Measurements from ENCODE around the gene TTC17. TPM values are rescaled to one million over a fixed set of nuclear protein-coding genes. Genes with fewer than 3 reads are reported as not detected.
A peak's percentile ranks its signal among the peaks of the same experiment; 100 is the strongest.
"Not testable (repeated sequence)": the region's sequence is repeated elsewhere in the genome, so short reads cannot be mapped to it uniquely, and the experiment has no call there.

Gene TTC17
- total RNA-seq, 1 donor from 2014 or later = 90.1 TPM

DNA sequence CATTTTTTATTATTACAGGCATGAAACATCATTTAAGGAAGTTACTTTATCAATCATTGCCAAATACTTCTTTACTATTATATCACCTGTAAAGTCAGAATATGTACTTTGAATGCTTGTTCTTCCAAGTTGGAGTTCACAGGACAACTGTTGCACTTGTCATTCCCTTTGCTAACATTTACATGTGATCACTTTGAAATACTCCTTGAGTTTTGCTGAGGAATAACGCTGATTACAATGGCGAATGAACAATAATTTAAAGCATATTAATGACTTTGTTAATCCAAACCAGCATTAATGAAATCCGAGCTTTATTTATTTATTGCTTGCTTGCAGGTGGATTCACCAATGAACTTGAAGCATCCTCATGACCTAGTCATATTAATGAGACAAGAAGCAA is 20.2 kb downstream of the TTC17 start:
- DNase-seq (ENCODE audit: extremely low read depth, low read depth, low spot score) = no peak

GRCh38 chr11:43381802-43382201 is 23.1 kb downstream of the TTC17 start:
- no peak for DNase-seq (ENCODE audit: extremely low read depth, low read depth, low spot score)

DNA sequence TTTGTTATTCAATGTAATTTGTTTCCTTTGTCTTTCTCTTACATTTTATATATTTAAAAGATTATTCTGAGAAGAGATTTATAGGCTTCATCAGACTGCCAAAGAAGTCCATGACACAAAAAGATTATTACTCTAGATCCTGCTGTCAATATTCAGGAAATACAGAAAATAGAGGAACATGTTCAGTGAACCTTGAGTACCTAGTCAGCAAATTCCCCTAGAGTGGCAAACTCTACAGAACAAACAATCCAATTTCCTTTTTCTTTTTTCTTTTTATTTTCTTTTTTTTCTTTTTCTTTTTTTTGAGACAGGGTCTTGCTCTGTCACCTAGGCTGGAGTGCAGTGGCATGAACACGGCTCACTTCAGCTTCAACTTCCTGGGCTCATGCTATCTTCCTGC is 23.9 kb downstream of the TTC17 start:
- no peak for DNase-seq (ENCODE audit: extremely low read depth, low read depth, low spot score)

- no peak for DNase-seq (ENCODE audit: extremely low read depth, low read depth, low spot score)
Measured at GRCh38 chr11:43384393-43384792, 25.7 kb downstream of the TTC17 start.

- DNase-seq (ENCODE audit: extremely low read depth, low read depth, low spot score) = no peak
Measured at GRCh38 chr11:43392713-43393112, 34.0 kb downstream of the TTC17 start.

DNA sequence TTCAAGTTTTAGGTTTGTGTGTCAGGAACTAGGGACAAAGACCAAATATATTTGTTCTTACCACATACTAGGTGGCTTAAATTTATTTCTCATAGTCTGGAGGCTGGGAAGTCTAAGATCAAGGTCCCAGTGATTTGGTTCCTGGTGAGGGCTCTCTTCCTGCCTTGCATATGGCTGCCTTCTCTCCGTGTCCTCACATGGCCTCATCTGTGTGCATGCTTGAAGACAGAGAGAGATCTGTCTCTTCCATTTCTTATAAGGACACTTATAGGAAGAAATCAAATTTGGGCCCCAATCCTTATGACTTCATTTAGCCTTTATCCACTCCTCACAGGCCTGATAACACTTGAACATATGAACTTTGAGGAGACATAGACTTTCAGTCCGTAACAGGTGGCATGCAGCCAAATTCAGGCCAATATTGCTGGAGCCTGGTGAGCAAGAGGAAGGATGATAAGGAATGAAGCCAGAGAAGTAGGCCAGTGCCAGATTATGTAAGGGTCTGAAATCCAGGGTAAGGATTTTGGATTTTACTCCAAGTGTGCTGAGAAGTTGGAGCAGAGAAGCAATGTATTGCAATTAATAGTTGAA is 35.1 kb downstream of the TTC17 start:
- no peak for DNase-seq (ENCODE audit: extremely low read depth, low read depth, low spot score)

DNA sequence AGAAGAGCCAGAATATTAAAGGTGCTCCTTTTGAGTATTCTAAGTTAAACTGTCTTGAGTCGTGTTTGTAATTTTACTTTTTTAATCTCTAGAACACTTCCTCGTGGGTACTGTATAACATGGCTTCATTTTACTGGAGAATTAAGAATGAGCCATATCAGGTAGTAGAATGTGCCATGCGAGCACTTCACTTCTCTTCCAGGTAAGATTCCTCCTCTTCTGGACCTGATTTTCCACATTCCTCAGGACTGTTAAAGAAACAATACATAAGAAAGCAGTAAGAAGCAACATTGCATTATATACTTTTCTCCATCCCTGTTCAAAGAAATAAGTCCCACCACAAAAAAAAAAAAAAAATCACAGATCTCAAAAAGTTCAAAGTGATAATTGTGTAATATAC is 37.9 kb downstream of the TTC17 start:
- no peak for DNase-seq (ENCODE audit: extremely low read depth, low read depth, low spot score)

GRCh38 chr11:43397251-43397650 is 38.5 kb downstream of the TTC17 start:
- no peak for DNase-seq (ENCODE audit: extremely low read depth, low read depth, low spot score)

DNA sequence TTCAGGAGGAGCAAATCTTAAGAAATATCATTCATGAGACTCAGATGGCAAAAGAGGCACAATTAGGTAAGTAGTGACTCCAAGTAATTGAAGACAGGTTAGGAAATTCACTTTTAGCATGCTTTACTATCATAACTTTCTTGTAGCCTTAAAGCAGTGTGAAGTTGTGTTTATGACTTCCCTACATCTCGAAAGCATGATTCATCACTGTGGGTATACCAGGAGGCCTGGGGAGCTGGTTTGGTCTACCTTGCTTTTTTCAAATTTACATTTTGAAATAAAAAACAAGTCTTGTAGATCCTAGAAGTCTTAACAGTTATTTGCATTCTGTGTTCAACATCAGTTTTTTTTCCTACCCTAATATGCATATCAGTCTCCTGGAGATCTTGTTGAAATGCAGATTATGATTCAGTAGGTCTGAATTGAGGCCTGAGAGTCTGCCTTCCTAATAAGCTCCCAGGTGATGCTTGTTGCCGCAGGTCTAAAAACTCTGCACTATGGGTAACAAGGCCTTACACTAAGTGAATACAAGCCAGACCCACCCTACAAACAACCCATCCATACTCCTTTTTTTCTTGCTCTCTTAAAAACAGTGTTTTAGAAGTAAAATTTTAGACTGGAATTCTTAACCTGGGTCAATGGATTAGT is 41.4 kb downstream of the TTC17 start:
- no peak for DNase-seq (ENCODE audit: extremely low read depth, low read depth, low spot score)

GRCh38 chr11:43401252-43401651 is 42.5 kb downstream of the TTC17 start:
- DNase-seq (ENCODE audit: extremely low read depth, low read depth, low spot score) = no peak

GRCh38 chr11:43401811-43402210 is 43.1 kb downstream of the TTC17 start:
- DNase-seq (ENCODE audit: extremely low read depth, low read depth, low spot score) = not testable (repeated sequence)

DNA sequence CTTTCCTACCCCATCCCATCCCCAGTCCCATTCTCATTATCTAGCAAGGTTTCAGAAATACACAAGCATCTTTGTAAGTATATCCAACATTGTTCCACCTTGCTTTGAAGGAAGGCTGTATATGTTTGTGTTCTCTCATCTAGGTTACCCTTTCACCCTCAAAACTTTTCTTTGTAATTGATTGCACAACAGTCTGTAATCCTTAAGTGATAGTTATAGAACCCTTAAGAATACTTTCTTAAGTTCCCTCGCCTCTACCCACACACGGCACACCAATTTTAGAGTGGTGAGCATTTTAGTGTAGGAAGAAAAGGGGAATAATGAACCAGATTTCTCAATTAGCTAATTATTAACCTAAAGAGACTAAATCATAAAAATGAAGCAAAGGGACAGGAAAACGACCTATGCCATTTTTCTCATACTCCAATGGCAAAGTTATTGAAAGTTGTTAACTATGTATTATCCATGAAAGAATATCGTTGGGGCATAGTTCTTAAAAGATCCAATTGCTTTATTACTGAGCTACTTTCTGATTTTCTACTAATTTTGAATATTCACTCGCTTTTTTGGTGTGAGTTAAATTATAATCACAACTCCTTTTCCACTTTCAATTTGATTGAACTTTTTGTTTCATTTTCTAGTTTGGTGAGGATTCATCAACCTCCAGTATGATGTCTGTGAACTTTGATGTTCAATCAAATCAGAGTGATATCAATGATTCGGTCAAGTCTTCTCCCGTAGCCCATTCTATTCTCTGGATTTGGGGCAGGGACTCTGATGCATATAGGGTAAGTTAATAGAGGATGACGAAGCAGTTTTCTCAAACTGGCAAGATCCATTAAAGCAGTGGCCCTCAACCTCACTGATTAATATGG is 44.9 kb downstream of the TTC17 start:
- no peak for DNase-seq (ENCODE audit: extremely low read depth, low read depth, low spot score)

- DNase-seq (ENCODE audit: extremely low read depth, low read depth, low spot score) = no peak
Measured at GRCh38 chr11:43404406-43404805, 45.7 kb downstream of the TTC17 start.

GRCh38 chr11:43404836-43405479 is 46.2 kb downstream of the TTC17 start:
- no peak for DNase-seq (ENCODE audit: extremely low read depth, low read depth, low spot score)

GRCh38 chr11:43408277-43408676 is 49.6 kb downstream of the TTC17 start:
- DNase-seq (ENCODE audit: extremely low read depth, low read depth, low spot score) = no peak

DNA sequence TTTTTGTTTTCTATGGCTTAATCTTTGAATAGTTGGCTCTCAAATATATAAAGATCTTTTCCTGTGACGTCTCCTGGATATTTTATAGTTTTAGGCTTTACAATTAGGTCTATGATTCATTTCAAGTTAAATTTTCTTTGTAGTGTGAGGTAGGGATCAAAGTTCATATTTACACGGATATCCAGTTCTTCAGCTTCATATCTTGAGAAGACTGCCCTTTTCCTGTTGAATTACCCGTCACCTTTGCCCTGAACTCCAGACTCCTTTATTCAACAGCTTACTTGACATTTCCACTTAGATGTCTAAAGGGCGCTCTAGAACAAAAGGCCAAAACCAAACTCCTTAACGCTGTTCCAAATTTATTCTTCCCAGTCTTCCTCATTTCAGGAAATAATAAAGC is 51.7 kb downstream of the TTC17 start:
- DNase-seq (ENCODE audit: extremely low read depth, low read depth, low spot score) = peak; percentile 36

- no peak for DNase-seq (ENCODE audit: extremely low read depth, low read depth, low spot score)
Measured at GRCh38 chr11:43418197-43418596, 59.5 kb downstream of the TTC17 start.

- DNase-seq (ENCODE audit: extremely low read depth, low read depth, low spot score) = peak; percentile 16
Measured at GRCh38 chr11:43419460-43419859, 60.7 kb downstream of the TTC17 start.

DNA sequence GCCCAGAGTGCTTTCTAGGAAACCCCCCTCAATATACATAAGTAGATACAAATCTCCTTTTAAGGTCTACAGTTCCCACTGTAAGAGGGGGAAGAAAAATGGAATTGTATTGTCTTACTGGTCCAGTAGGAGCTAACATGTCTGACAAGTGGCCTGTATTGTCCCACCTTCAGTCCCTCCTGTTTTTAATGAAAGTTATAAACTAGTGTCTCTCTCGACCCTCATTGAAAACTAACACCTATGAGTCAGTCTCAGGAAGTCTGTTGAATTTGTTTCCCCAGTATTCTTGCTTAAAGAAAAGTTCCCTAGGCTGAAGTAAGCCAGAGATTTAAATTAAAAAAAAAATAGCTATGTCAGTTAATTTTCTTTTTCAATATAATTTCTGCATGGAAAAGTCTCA is 69.3 kb downstream of the TTC17 start:
- no peak for DNase-seq (ENCODE audit: extremely low read depth, low read depth, low spot score)

GRCh38 chr11:43430916-43431315 is 72.2 kb downstream of the TTC17 start:
- DNase-seq (ENCODE audit: extremely low read depth, low read depth, low spot score) = not testable (repeated sequence)

DNA sequence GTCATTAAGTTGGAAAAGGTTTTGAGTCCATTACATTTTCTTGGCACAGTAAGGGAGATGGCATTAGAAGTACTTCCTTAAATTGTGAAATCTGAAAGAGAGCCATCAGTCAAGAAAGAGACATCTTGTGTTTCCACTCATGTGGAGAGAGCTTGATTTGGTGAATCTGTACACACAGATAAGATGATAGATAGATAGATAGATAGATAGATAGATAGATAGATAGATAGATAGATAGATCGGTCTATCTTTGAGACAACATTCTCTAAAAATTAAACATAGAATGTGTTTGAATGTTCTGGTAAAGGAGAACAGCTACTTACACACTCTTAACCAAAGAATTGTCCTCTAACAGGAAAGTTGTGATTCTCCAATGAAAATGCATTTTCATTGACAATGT is 76.2 kb downstream of the TTC17 start:
- DNase-seq (ENCODE audit: extremely low read depth, low read depth, low spot score) = no peak

Measured in glomerular endothelial cell (primary cell).